K562 (cell line): ENCODE measurements around the gene SERPINF2. TPM values are rescaled to one million over a fixed set of nuclear protein-coding genes. Genes with fewer than 3 reads are reported as not detected.

Experiments used
- ATAC-seq: fragments of 200-7000 bp; cut with Tn5 transposase; 3 replicates; pipeline ENCODE4 v1.9.1; 2020; ENCODE audit warnings: moderate library complexity
- BruUV-seq: library from RNA; stranded (reverse); fragments of 400-500 nt; replicated peaks from 2 replicates; lab custom pipeline; 2021; lab: Mats Ljungman, UMichigan
- CTCF ChIA-PET: fragments of 300-600 bp; formaldehyde crosslinking; extraction: SDS; loops from one replicate; lab custom pipeline; 2021; ENCODE audit warnings: low intra/inter-chr PET ratio; lab: Yijun Ruan, JAX
- POLR2A ChIA-PET: fragments of 300-600, 350-650 bp; sonication (Branson Sonifier 250); formaldehyde crosslinking; extraction: SDS; loops from one replicate; lab custom pipeline; 2021; ENCODE audit warnings: antibody characterized with exemption, inconsistent platforms; lab: Yijun Ruan, JAX
- DNase-seq, 4 experiments: peaks; one replicate each; pipeline versions ENCODE4 v3.0.0 to v3.0.0-alpha.2; 2011 to 2018; ENCODE audit warnings: low spot score in 3 of 4, mixed read lengths in 3 of 4; ENCODE audit errors: extremely low read depth in 1 of 4
- FAIRE-seq: peaks from 2 replicates; lab custom pipeline; 2011; peaks lifted over from hg19 to GRCh38; lab: Jason Lieb, UNC
- H2AFZ ChIP-seq: 2 replicates; pipeline ENCODE4 v1.6.0; 2011; ENCODE audit warnings: low read depth, low read length, control low read depth, inconsistent platforms
- H3K27ac ChIP-seq: fragments of 200-600 bp; 3 replicates; pipeline ENCODE4 v1.8.0; 2011; ENCODE audit warnings: low read depth, mild to moderate bottlenecking, control low read depth, inconsistent platforms, low read length, moderate library complexity, mixed read lengths; ENCODE audit errors: extremely low read depth
- H3K27me3 ChIP-seq, 2 experiments: fragments of 300-600 bp in 1 of 2; 2 replicates in 1 of 2; 3 replicates in 1 of 2; pipeline versions ENCODE4 v1.6.0 to v1.8.0; 2011; ENCODE audit warnings: inconsistent platforms in 2 of 2, low read length in 2 of 2, mild to moderate bottlenecking in 1 of 2, mixed read lengths in 1 of 2, moderate library complexity in 1 of 2; ENCODE audit not compliant: control insufficient read depth in 2 of 2, insufficient read depth in 2 of 2
- H3K36me3 ChIP-seq: fragments of 300-600 bp; 3 replicates; pipeline ENCODE4 v1.8.0; 2011; ENCODE audit warnings: mild to moderate bottlenecking, low read length, inconsistent platforms; ENCODE audit not compliant: control insufficient read depth, insufficient read depth
- H3K4me1 ChIP-seq, 2 experiments: fragments of 200-600 bp in 1 of 2; replicated peaks in 1 of 2; 2 replicates in 1 of 2; 3 replicates in 1 of 2; pipeline versions ENCODE4 v1.5.1 to v1.8.0; 2011; ENCODE audit warnings: inconsistent platforms in 2 of 2, low read length in 2 of 2, mild to moderate bottlenecking in 1 of 2, mixed read lengths in 1 of 2, moderate library complexity in 1 of 2; ENCODE audit not compliant: control insufficient read depth in 2 of 2, insufficient read depth in 2 of 2
- H3K4me2 ChIP-seq: 2 replicates; pipeline ENCODE4 v1.6.1; 2011; ENCODE audit warnings: low read length, control low read depth, inconsistent platforms, mixed read lengths; ENCODE audit not compliant: insufficient read depth
- H3K4me3 ChIP-seq: fragments of 200-600 bp; sonication (generic), shearing (Covaris generic); 2 replicates; pipeline ENCODE4 v1.5.1; 2016; ENCODE audit warnings: control low read depth, inconsistent platforms
- H3K79me2 ChIP-seq: fragments of 200-600 bp; 3 replicates; pipeline ENCODE4 v1.8.0; 2011; ENCODE audit warnings: low read length, inconsistent platforms; ENCODE audit not compliant: control insufficient read depth, insufficient read depth
- H3K9ac ChIP-seq, 2 experiments: 2 replicates each; pipeline versions ENCODE4 v1.6.0 to v1.6.1; 2011; ENCODE audit warnings: low read depth in 2 of 2, low read length in 2 of 2, control low read depth in 1 of 2, inconsistent platforms in 1 of 2, mild to moderate bottlenecking in 1 of 2, mixed read lengths in 1 of 2; ENCODE audit not compliant: insufficient read depth in 1 of 2
- H3K9me1 ChIP-seq: one replicate; pipeline ENCODE4 v1.6.0; 2011; ENCODE audit warnings: inconsistent platforms, mild to moderate bottlenecking, low read length, moderate library complexity; ENCODE audit not compliant: control insufficient read depth, insufficient read depth
- H3K9me3 ChIP-seq: replicated peaks from 2 replicates; pipeline ENCODE4 v1.5.1; 2011; ENCODE audit warnings: low read depth, low read length, inconsistent platforms; ENCODE audit not compliant: control insufficient read depth, insufficient read depth
- H4K20me1 ChIP-seq: replicated peaks from 2 replicates; pipeline ENCODE4 v1.6.1; 2011; ENCODE audit warnings: low read length, inconsistent platforms, mixed read lengths; ENCODE audit not compliant: control insufficient read depth, insufficient read depth
- ESRRA ChIP-seq: fragments of 450-650 bp; IDR thresholded peaks from 2 replicates; pipeline ENCODE4 v1.6.1; 2014; ENCODE audit warnings: low read depth, mild to moderate bottlenecking, moderate library complexity, borderline replicate concordance
- FOXK1 ChIP-seq: sonication (generic); formaldehyde crosslinking; IDR thresholded peaks from 2 replicates; pipeline ENCODE4 v1.8.0; 2022; ENCODE audit warnings: missing genetic modification reagents, mild to moderate bottlenecking, borderline replicate concordance
- GTF2A2 ChIP-seq: IDR thresholded peaks from 2 replicates; pipeline ENCODE4 v1.6.1; 2016; ENCODE audit warnings: mild to moderate bottlenecking, missing genetic modification characterization, missing compliant biosample characterization
- JUND ChIP-seq, 2 experiments: IDR thresholded peaks; 2 replicates in 1 of 2; 3 replicates in 1 of 2; pipeline ENCODE4 v1.6.1; 2011; ENCODE audit warnings: borderline replicate concordance in 2 of 2, low read depth in 2 of 2, low read length in 2 of 2, improper control_type of control experiment in 1 of 2, missing biosample characterization in 1 of 2, missing genetic modification characterization in 1 of 2, missing genetic modification reagents in 1 of 2
- MCM3 ChIP-seq: fragments of 450-650 bp; IDR thresholded peaks from 2 replicates; pipeline ENCODE4 v1.6.1; 2016
- NFIX ChIP-seq: fragments of 250-450 bp; sonication (Bioruptor Pico); IDR thresholded peaks from 2 replicates; pipeline ENCODE4 v1.4.0; 2020; ENCODE audit warnings: low read depth, mild to moderate bottlenecking, moderate library complexity
- POLR2AphosphoS5 ChIP-seq: IDR thresholded peaks from 2 replicates; pipeline ENCODE4 v1.6.1; 2011; ENCODE audit warnings: mild to moderate bottlenecking, low read depth, low read length, moderate library complexity; ENCODE audit not compliant: control insufficient read depth, insufficient read depth
- ZNF583 ChIP-seq: fragments of 250-450 bp; sonication (Bioruptor Pico); IDR thresholded peaks from 2 replicates; pipeline ENCODE4 v1.4.0; 2020
- WGBS: fragments of 100-300 bp; shearing (Covaris generic); methylation state at CpG from one replicate; pipeline ENCODE4 v1.1.6; 2016; ENCODE audit warnings: low coverage, mixed read lengths; ENCODE audit not compliant: insufficient coverage; ENCODE audit errors: missing lambda C conversion rate; 5-methylcytosine and 5-hydroxymethylcytosine counted together
- in situ Hi-C: fragments of 300-500 bp; cut with MboI; formaldehyde crosslinking; loops from 4 replicates; pipeline ENCODE4 v1.15.0; 2018; ENCODE audit warnings: inconsistent platforms, mixed read lengths
- intact Hi-C: fragments of 100-400 bp; cut with micrococcal nuclease; formaldehyde crosslinking; loops from 2 replicates; pipeline ENCODE4 v1.14.2; 2022
- polyA plus RNA-seq, 8 experiments: library from polyadenylated mRNA; depleted of rRNA in 4 of 8; stranded (reverse) in 5 of 8; unstranded in 3 of 8; fragments of >200 nt; fragmentation: Nextera tagmentation in 2 of 8; fragmentation: Illumina TruSeq in 1 of 8; extraction: Ambion mirVana in 2 of 8; extraction: Trizol in 1 of 8; gene quantifications; 2 replicates each; pipeline versions ENCODE4 v1.2.1 to v1.2.3, GENCODE V29; 2011 to 2014; ENCODE audit warnings: inconsistent platforms in 1 of 8, missing spikeins in 1 of 8
- total RNA-seq, 7 experiments: library from RNA; depleted of rRNA in 6 of 7; stranded (reverse); fragments of >200 nt in 6 of 7; fragmentation: Illumina TruSeq in 2 of 7; extraction: Trizol in 2 of 7; gene quantifications; 2 replicates each; pipeline versions ENCODE4 v1.2.1 to v1.2.3, GENCODE V29; 2011 to 2021; ENCODE audit warnings: low replicate concordance in 1 of 7
- TF ChIP-seq, protein P1 (sequence below), 2 experiments: fragments of 150-350 bp in 1 of 2; IDR thresholded peaks; 2 replicates each; pipeline ENCODE4 v1.6.1; 2012 to 2016; ENCODE audit warnings: low read depth in 2 of 2, low read length in 2 of 2, mild to moderate bottlenecking in 1 of 2, moderate library complexity in 1 of 2
- TF ChIP-seq, protein P2 (sequence below): fragments of 450-650 bp; IDR thresholded peaks from 2 replicates; pipeline ENCODE4 v1.6.1; 2016; ENCODE audit warnings: antibody characterized with exemption
- TF ChIP-seq, protein P3 (sequence below): fragments of 250-450 bp; sonication (Bioruptor Pico); IDR thresholded peaks from 2 replicates; pipeline ENCODE4 v1.8.0; 2022; ENCODE audit warnings: moderate library complexity, mild to moderate bottlenecking, inconsistent platforms
- TF ChIP-seq, protein P4 (sequence below): fragments of 450-650 bp; formaldehyde crosslinking; IDR thresholded peaks from 2 replicates; pipeline ENCODE4 v1.4.0; 2020; ENCODE audit warnings: mild to moderate bottlenecking, moderate library complexity

Gene SERPINF2
- total and polyA plus RNA-seq, 9 of the 15 experiments (the other 6 are each of a cell fraction or from before 2014, with no cell fraction given) = 0.22 TPM; not detected in 8

GRCh38 chr17:1789936-1790335, 47.3 kb downstream of the SERPINF2 start:
- FAIRE-seq (no peak), ATAC-seq (no peak), DNase-seq (no peak)
- Histone ChIP-seq H3K36me3 (peaks cover 23% of the 10 kb centered on the region; the same call in 2 of the 3 replicates), H3K27ac (no peak overlapping the region), H3K4me2 (no peak overlapping the region), H3K9me1 (no peaks in the 10 kb centered on the region), H3K4me1 (peaks cover 16 to 23% of the 10 kb centered on the region in 2 experiments; a peak in 4 of 5 replicates), H3K27me3 (no peaks in the 10 kb centered on the region), H3K9ac (no peak overlapping the region), H4K20me1 (no peaks in the 10 kb centered on the region), H3K9me3 (no peaks in the 10 kb centered on the region), H3K4me3 (no peak overlapping the region), H2AFZ (no peak overlapping the region), H3K79me2 (no peaks in the 10 kb centered on the region; the same call in 2 of the 3 replicates)
- in situ Hi-C loops (no loop called here), intact Hi-C loops (no loop called here)
- BruUV-seq = no TSS peak
- CTCF ChIA-PET = no interaction called here
- 53% methylated on average over 4 of the region's 5 CpGs for WGBS
- POLR2A ChIA-PET = interaction anchor here (0.6 kb wide), 1 partner anchor 80 kb away, joined by 3 read pairs; no protein-coding TSS in a partner anchor
- no peak for TF ChIP-seq GTF2A2 (tag)
- TF ChIP-seq, protein P1, sequence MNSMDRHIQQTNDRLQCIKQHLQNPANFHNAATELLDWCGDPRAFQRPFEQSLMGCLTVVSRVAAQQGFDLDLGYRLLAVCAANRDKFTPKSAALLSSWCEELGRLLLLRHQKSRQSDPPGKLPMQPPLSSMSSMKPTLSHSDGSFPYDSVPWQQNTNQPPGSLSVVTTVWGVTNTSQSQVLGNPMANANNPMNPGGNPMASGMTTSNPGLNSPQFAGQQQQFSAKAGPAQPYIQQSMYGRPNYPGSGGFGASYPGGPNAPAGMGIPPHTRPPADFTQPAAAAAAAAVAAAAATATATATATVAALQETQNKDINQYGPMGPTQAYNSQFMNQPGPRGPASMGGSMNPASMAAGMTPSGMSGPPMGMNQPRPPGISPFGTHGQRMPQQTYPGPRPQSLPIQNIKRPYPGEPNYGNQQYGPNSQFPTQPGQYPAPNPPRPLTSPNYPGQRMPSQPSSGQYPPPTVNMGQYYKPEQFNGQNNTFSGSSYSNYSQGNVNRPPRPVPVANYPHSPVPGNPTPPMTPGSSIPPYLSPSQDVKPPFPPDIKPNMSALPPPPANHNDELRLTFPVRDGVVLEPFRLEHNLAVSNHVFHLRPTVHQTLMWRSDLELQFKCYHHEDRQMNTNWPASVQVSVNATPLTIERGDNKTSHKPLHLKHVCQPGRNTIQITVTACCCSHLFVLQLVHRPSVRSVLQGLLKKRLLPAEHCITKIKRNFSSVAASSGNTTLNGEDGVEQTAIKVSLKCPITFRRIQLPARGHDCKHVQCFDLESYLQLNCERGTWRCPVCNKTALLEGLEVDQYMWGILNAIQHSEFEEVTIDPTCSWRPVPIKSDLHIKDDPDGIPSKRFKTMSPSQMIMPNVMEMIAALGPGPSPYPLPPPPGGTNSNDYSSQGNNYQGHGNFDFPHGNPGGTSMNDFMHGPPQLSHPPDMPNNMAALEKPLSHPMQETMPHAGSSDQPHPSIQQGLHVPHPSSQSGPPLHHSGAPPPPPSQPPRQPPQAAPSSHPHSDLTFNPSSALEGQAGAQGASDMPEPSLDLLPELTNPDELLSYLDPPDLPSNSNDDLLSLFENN (IDR thresholded peaks at IDR 0.05; ENCODE audit: low read depth in 2 of 2, low read length in 2 of 2) = no peak
- no peak for TF ChIP-seq ZNF583 (CRISPR knock-in tag)
- TF ChIP-seq POLR2AphosphoS5 = no peak
- TF ChIP-seq ESRRA = no peak
- no peak for TF ChIP-seq FOXK1 (CRISPR knock-in tag)
- TF ChIP-seq NFIX = no peak
- TF ChIP-seq, protein P2, sequence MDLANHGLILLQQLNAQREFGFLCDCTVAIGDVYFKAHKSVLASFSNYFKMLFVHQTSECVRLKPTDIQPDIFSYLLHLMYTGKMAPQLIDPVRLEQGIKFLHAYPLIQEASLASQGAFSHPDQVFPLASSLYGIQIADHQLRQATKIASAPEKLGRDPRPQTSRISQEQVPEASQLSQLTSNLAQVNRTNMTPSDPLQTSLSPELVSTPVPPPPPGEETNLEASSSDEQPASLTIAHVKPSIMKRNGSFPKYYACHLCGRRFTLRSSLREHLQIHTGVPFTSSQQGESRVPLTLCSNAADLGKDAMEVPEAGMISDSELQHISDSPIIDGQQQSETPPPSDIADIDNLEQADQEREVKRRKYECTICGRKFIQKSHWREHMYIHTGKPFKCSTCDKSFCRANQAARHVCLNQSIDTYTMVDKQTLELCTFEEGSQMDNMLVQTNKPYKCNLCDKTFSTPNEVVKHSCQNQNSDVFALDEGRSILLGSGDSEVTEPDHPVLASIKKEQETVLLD = no peak
- TF ChIP-seq, protein P3, sequence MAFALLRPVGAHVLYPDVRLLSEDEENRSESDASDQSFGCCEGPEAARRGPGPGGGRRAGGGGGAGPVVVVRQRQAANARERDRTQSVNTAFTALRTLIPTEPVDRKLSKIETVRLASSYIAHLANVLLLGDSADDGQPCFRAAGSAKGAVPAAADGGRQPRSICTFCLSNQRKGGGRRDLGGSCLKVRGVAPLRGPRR (CRISPR knock-in tag) = no peak
- no peak for TF ChIP-seq MCM3
- TF ChIP-seq JUND (IDR thresholded peaks at IDR 0.05; ENCODE audit: borderline replicate concordance, low read depth, low read length) = no peak
- no peak for TF ChIP-seq JUND (tag; IDR thresholded peaks at IDR 0.05; ENCODE audit: borderline replicate concordance, low read depth, low read length)
- TF ChIP-seq, protein P4, sequence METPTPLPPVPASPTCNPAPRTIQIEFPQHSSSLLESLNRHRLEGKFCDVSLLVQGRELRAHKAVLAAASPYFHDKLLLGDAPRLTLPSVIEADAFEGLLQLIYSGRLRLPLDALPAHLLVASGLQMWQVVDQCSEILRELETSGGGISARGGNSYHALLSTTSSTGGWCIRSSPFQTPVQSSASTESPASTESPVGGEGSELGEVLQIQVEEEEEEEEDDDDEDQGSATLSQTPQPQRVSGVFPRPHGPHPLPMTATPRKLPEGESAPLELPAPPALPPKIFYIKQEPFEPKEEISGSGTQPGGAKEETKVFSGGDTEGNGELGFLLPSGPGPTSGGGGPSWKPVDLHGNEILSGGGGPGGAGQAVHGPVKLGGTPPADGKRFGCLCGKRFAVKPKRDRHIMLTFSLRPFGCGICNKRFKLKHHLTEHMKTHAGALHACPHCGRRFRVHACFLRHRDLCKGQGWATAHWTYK (CRISPR knock-in tag) = no peak
